WI38 (cell line): ENCODE data around the gene CLCN4.
A peak's percentile ranks its signal among the peaks of the same experiment; 100 is the strongest.

Experiments used
- H3K4me3 ChIP-seq: 2 replicates; pipeline ENCODE4 v1.5.1; 2011; ENCODE audit warnings: low read depth, mild to moderate bottlenecking, control low read depth, low read length
- TF ChIP-seq, protein P1 (sequence below): IDR thresholded peaks from 2 replicates; pipeline ENCODE4 v1.5.1; 2012; ENCODE audit warnings: low read depth, mild to moderate bottlenecking, control low read depth, low read length

CLCN4 gene

DNA sequence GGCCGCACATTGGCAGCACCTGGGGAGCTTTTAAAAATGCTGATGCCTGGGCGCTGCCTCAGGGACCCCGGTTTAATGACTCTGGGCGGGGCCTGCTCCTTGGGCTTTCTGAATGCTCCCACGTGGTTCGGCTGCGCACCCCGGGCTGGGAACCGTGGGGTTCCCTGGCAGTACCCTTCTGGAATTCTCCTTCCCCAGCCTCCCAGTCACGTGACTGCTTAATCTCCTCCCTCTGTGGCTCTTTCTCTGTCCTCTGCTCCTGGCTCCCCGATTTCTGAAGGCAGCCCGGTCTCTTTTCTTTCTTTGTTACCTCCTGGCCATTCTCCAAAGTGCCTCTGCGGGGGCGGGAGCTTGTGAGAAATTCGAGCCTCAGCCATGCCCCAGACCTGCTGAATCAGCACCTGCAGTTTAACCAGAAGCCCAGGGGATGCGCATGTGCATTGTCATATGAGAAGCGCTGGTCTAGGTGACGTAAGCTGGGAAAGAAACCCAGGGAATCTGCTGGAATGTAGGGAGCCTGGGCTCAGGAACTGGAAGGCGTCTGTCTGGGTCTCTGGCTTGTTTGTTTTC, 16.6 kb downstream of the CLCN4 start:
- H3K4me3 ChIP-seq, result peak overlapping the region; percentile 20
- TF ChIP-seq, protein P1, sequence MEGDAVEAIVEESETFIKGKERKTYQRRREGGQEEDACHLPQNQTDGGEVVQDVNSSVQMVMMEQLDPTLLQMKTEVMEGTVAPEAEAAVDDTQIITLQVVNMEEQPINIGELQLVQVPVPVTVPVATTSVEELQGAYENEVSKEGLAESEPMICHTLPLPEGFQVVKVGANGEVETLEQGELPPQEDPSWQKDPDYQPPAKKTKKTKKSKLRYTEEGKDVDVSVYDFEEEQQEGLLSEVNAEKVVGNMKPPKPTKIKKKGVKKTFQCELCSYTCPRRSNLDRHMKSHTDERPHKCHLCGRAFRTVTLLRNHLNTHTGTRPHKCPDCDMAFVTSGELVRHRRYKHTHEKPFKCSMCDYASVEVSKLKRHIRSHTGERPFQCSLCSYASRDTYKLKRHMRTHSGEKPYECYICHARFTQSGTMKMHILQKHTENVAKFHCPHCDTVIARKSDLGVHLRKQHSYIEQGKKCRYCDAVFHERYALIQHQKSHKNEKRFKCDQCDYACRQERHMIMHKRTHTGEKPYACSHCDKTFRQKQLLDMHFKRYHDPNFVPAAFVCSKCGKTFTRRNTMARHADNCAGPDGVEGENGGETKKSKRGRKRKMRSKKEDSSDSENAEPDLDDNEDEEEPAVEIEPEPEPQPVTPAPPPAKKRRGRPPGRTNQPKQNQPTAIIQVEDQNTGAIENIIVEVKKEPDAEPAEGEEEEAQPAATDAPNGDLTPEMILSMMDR, result no peak

- H3K4me3 ChIP-seq, result peak overlapping the region; percentile 1; the same call in 1 of the 2 replicates
- TF ChIP-seq, protein P1, result no peak
These were observed 17.3 kb downstream of the CLCN4 start for GRCh38 chrX:10174051-10174450.

GRCh38 chrX:10174810-10175209, 18.0 kb downstream of the CLCN4 start:
- H3K4me3 ChIP-seq, result no peak overlapping the region
- TF ChIP-seq, protein P1, result no peak

DNA sequence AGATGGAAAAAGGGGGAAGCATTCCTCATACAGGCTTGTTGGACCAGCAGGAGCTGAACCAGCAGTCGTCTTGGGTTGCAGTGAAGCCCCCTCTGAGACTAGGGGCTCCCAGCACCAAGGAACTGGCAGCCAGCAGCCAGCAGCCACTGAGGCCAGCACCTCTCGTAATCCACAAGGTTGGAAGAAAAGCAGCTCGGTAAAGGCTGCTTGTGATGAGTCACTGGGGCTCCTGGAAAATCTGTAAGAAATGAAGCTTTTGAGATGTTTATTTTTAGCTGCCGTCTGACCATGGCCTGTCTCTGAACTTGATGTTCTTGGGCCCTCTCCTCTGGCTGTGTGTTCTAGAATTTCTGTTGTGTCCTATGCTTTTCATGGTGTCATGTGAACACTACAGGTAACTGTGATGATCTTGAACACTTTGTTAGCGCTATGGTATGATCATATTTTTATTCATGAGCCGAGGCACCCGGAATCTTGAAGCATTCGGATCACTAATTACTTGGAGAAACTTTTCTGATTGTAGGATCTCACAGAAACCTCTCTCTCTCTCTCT, 18.6 kb downstream of the CLCN4 start:
- TF ChIP-seq, protein P1, result no peak
- no peak overlapping the region for H3K4me3 ChIP-seq

DNA sequence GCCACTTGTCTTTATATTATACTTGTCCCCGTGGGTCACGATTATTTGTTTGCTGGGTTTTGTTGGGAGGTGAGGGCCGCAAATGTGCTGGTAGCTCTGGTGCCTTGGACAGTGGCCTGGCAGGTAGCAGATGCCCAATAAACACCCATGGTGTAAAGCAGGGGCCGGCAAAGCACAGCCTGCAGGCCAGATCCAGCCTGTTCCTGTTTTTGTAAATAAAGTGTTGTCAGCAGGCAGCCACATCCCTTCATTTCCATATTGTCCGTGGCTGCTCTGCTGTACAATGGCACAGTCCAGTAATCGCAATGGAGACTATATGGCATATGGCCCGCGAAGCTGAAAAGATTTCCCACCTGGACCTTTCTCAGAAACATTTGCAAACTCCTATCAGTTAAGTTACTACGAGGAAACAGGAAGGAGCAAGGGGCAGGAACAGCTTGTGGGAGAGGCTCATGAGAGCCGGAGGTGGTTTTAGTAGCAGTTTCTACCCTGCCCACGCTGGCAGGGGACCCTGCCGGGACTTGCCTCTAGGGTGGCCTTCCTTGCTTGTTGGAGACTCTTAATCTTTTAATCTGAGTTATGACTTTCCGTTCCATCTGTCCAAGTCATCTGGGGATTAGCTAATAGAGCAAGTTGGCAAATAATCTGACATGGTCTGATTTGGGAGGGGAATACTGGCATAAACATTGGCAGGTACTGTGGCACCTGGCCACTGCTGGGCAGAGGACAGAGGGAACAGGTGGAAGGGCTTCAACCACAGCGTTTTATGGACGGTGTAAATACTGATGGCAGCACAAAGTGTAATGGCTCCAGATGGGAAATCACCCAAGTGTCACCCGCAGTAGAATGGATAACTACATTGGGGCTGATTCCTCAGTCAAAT, 19.6 kb downstream of the CLCN4 start:
- H3K4me3 ChIP-seq, result no peak overlapping the region
- TF ChIP-seq, protein P1, result no peak

DNA sequence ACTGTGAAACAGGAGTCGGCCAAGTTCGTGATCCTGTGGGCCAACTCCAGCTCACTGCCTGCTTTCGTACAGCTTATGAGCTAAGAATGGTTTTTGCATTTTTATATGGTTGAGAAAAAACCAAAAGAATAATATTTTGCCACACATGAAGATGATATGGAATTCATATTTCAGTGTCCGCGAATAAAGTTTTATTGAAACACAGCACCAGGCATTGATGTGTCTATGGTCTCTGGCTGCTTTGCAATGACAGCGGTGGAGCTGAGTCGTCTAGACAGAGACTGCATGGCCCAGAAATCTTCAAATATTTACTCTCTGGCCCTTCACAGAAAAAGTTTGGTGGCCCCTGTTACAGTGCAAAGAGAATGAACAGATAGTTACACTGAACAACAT, 20.2 kb downstream of the CLCN4 start:
- H3K4me3 ChIP-seq, result no peak overlapping the region
- TF ChIP-seq, protein P1, result no peak

DNA sequence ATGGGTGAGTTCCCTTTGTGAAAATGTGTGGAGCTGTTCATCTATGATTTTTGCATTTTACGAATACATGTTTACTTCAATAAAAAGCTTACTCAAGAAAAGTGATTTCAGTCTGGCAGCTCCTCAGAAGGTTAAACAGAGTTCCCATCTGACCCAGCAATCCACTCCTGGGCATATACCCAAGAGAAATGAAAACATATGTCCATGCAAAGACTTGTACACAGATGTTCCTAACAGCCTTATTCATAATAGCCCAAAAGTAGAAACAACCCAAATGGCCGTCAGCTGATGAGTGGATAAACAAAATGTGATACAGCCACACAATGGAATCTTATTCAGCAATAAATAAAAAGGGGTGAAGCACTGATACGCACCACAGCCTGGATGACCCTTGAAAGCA, 20.8 kb downstream of the CLCN4 start:
- TF ChIP-seq, protein P1, result no peak
- H3K4me3 ChIP-seq, result no peak overlapping the region
